ENCODE data around the gene GULP1.

GRCh38 chr2:188333751-188334524, 42.3 kb downstream of the GULP1 start:
- TF ChIP-seq CTCF (IDR thresholded peaks at IDR 0.05; ENCODE audit: borderline replicate concordance, extremely low read depth, low read length, poor library complexity, severe bottlenecking) = no peak
- TF ChIP-seq EZH2 (IDR thresholded peaks at IDR 0.05; ENCODE audit: borderline replicate concordance, low read depth, low read length, severe bottlenecking) = no peak

Data from DND-41 (cell line).